ENCODE data around the gene GEMIN5.
"Not testable (repeated sequence)": the region's sequence is repeated elsewhere in the genome, so short reads cannot be mapped to it uniquely, and the experiment has no call there.

DNA sequence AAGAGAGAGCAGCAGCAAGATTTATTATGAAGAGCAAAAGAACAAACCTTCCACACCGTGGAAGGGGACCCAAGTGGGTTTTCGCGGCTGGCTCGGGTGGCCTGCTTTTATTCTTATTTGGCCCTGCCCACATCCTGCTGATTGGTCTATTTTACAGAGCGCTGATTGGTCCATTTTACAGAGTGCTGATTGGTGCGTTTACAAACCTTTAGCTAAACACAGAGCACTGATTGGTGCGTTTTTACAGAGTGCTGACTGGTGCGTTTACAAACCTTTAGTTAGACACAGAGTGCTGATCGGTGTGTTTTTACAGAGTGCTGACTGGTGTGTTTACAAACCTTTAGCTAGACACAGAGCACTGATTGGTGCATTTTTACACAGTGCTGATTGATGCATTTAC lies 38.1 kb upstream of the GEMIN5 start:
- not testable (repeated sequence) for TF ChIP-seq POLR2AphosphoS5 (IDR thresholded peaks at IDR 0.05; ENCODE audit: low read depth); EZH2 (IDR thresholded peaks at IDR 0.05; ENCODE audit: low read depth, unreplicated experiment); JUNB (IDR thresholded peaks at IDR 0.05; ENCODE audit: unreplicated experiment); EZH2phosphoT487 (IDR thresholded peaks at IDR 0.05; ENCODE audit: unreplicated experiment); ZNF114 (CRISPR knock-in tag; IDR thresholded peaks at IDR 0.05); ZNF331 (CRISPR knock-in tag; IDR thresholded peaks at IDR 0.05; ENCODE audit: low read depth); CREB1 (CRISPR knock-in tag; IDR thresholded peaks at IDR 0.05; ENCODE audit: low read depth); NANOG (IDR thresholded peaks at IDR 0.05; ENCODE audit: borderline replicate concordance); STAT1 (IDR thresholded peaks at IDR 0.05; ENCODE audit: unreplicated experiment)
- TF ChIP-seq, protein P1, sequence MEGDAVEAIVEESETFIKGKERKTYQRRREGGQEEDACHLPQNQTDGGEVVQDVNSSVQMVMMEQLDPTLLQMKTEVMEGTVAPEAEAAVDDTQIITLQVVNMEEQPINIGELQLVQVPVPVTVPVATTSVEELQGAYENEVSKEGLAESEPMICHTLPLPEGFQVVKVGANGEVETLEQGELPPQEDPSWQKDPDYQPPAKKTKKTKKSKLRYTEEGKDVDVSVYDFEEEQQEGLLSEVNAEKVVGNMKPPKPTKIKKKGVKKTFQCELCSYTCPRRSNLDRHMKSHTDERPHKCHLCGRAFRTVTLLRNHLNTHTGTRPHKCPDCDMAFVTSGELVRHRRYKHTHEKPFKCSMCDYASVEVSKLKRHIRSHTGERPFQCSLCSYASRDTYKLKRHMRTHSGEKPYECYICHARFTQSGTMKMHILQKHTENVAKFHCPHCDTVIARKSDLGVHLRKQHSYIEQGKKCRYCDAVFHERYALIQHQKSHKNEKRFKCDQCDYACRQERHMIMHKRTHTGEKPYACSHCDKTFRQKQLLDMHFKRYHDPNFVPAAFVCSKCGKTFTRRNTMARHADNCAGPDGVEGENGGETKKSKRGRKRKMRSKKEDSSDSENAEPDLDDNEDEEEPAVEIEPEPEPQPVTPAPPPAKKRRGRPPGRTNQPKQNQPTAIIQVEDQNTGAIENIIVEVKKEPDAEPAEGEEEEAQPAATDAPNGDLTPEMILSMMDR (conservative IDR thresholded peaks at IDR 0.05; ENCODE audit: low read depth in 2 of 2), result not testable (repeated sequence)
- TF ChIP-seq, protein P2, sequence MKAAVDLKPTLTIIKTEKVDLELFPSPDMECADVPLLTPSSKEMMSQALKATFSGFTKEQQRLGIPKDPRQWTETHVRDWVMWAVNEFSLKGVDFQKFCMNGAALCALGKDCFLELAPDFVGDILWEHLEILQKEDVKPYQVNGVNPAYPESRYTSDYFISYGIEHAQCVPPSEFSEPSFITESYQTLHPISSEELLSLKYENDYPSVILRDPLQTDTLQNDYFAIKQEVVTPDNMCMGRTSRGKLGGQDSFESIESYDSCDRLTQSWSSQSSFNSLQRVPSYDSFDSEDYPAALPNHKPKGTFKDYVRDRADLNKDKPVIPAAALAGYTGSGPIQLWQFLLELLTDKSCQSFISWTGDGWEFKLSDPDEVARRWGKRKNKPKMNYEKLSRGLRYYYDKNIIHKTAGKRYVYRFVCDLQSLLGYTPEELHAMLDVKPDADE (IDR thresholded peaks at IDR 0.05), result not testable (repeated sequence)
- TF ChIP-seq, protein P3, sequence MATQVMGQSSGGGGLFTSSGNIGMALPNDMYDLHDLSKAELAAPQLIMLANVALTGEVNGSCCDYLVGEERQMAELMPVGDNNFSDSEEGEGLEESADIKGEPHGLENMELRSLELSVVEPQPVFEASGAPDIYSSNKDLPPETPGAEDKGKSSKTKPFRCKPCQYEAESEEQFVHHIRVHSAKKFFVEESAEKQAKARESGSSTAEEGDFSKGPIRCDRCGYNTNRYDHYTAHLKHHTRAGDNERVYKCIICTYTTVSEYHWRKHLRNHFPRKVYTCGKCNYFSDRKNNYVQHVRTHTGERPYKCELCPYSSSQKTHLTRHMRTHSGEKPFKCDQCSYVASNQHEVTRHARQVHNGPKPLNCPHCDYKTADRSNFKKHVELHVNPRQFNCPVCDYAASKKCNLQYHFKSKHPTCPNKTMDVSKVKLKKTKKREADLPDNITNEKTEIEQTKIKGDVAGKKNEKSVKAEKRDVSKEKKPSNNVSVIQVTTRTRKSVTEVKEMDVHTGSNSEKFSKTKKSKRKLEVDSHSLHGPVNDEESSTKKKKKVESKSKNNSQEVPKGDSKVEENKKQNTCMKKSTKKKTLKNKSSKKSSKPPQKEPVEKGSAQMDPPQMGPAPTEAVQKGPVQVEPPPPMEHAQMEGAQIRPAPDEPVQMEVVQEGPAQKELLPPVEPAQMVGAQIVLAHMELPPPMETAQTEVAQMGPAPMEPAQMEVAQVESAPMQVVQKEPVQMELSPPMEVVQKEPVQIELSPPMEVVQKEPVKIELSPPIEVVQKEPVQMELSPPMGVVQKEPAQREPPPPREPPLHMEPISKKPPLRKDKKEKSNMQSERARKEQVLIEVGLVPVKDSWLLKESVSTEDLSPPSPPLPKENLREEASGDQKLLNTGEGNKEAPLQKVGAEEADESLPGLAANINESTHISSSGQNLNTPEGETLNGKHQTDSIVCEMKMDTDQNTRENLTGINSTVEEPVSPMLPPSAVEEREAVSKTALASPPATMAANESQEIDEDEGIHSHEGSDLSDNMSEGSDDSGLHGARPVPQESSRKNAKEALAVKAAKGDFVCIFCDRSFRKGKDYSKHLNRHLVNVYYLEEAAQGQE (IDR thresholded peaks at IDR 0.05; ENCODE audit: unreplicated experiment), result not testable (repeated sequence)
- TF ChIP-seq, protein P4, sequence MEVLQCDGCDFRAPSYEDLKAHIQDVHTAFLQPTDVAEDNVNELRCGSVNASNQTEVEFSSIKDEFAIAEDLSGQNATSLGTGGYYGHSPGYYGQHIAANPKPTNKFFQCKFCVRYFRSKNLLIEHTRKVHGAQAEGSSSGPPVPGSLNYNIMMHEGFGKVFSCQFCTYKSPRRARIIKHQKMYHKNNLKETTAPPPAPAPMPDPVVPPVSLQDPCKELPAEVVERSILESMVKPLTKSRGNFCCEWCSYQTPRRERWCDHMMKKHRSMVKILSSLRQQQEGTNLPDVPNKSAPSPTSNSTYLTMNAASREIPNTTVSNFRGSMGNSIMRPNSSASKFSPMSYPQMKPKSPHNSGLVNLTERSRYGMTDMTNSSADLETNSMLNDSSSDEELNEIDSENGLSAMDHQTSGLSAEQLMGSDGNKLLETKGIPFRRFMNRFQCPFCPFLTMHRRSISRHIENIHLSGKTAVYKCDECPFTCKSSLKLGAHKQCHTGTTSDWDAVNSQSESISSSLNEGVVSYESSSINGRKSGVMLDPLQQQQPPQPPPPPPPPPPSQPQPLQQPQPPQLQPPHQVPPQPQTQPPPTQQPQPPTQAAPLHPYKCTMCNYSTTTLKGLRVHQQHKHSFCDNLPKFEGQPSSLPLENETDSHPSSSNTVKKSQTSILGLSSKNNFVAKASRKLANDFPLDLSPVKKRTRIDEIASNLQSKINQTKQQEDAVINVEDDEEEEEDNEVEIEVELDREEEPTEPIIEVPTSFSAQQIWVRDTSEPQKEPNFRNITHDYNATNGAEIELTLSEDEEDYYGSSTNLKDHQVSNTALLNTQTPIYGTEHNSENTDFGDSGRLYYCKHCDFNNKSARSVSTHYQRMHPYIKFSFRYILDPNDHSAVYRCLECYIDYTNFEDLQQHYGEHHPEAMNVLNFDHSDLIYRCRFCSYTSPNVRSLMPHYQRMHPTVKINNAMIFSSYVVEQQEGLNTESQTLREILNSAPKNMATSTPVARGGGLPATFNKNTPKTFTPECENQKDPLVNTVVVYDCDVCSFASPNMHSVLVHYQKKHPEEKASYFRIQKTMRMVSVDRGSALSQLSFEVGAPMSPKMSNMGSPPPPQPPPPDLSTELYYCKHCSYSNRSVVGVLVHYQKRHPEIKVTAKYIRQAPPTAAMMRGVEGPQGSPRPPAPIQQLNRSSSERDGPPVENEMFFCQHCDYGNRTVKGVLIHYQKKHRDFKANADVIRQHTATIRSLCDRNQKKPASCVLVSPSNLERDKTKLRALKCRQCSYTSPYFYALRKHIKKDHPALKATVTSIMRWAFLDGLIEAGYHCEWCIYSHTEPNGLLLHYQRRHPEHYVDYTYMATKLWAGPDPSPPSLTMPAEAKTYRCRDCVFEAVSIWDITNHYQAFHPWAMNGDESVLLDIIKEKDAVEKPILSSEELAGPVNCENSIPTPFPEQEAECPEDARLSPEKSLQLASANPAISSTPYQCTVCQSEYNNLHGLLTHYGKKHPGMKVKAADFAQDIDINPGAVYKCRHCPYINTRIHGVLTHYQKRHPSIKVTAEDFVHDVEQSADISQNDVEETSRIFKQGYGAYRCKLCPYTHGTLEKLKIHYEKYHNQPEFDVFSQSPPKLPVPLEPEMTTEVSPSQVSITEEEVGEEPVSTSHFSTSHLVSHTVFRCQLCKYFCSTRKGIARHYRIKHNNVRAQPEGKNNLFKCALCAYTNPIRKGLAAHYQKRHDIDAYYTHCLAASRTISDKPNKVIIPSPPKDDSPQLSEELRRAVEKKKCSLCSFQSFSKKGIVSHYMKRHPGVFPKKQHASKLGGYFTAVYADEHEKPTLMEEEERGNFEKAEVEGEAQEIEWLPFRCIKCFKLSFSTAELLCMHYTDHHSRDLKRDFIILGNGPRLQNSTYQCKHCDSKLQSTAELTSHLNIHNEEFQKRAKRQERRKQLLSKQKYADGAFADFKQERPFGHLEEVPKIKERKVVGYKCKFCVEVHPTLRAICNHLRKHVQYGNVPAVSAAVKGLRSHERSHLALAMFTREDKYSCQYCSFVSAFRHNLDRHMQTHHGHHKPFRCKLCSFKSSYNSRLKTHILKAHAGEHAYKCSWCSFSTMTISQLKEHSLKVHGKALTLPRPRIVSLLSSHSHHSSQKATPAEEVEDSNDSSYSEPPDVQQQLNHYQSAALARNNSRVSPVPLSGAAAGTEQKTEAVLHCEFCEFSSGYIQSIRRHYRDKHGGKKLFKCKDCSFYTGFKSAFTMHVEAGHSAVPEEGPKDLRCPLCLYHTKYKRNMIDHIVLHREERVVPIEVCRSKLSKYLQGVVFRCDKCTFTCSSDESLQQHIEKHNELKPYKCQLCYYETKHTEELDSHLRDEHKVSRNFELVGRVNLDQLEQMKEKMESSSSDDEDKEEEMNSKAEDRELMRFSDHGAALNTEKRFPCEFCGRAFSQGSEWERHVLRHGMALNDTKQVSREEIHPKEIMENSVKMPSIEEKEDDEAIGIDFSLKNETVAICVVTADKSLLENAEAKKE (CRISPR knock-in tag; IDR thresholded peaks at IDR 0.05), result not testable (repeated sequence)

All from GM23338 (cell line).